Neural progenitor cell (in vitro differentiated cells): Measurements from ENCODE around the gene RAC2. TPM values are rescaled to one million over a fixed set of nuclear protein-coding genes. Genes with fewer than 3 reads are reported as not detected.

Experiments used
- DNase-seq: peaks from one replicate; pipeline ENCODE4 v3.0.0-alpha.2; 2016; ENCODE audit warnings: low spot score
- H2AFZ ChIP-seq: fragments of 200-600 bp; sonication (generic); replicated peaks from 2 replicates; pipeline ENCODE4 v1.6.1; 2016; ENCODE audit warnings: antibody characterized with exemption
- H3F3A ChIP-seq: fragments of 200-600 bp; sonication (generic); 2 replicates; pipeline ENCODE4 v1.6.1; 2016; ENCODE audit warnings: antibody characterized with exemption, low read depth
- H3K27ac ChIP-seq: fragments of 200-600 bp; sonication (generic); 2 replicates; pipeline ENCODE4 v1.5.1; 2016; ENCODE audit warnings: mild to moderate bottlenecking
- H3K27me3 ChIP-seq: fragments of 200-600 bp; sonication (generic); 2 replicates; pipeline ENCODE4 v1.6.1; 2016; ENCODE audit warnings: mild to moderate bottlenecking, moderate library complexity
- H3K36me3 ChIP-seq: fragments of 200-600 bp; sonication (generic); 2 replicates; pipeline ENCODE4 v1.5.1; 2016
- H3K4me1 ChIP-seq: fragments of 200-600 bp; sonication (generic); 2 replicates; pipeline ENCODE4 v1.6.1; 2016; ENCODE audit warnings: mixed run types
- H3K4me2 ChIP-seq: fragments of 200-600 bp; sonication (generic); 2 replicates; pipeline ENCODE4 v1.6.1; 2016
- H3K4me3 ChIP-seq: fragments of 200-600 bp; sonication (generic); 2 replicates; pipeline ENCODE4 v1.5.1; 2016
- H3K79me2 ChIP-seq: fragments of 200-600 bp; sonication (generic); 2 replicates; pipeline ENCODE4 v1.6.1; 2016; ENCODE audit warnings: low read depth
- H3K9ac ChIP-seq: fragments of 200-600 bp; sonication (generic); 2 replicates; pipeline ENCODE4 v1.6.1; 2016
- H3K9me3 ChIP-seq: fragments of 200-600 bp; sonication (generic); 2 replicates; pipeline ENCODE4 v1.5.1; 2016; ENCODE audit warnings: low read depth
- H4K20me1 ChIP-seq: fragments of 200-600 bp; sonication (generic); 2 replicates; pipeline ENCODE4 v1.6.1; 2016; ENCODE audit warnings: low read depth
- H3K27ac Mint-ChIP-seq: 3 replicates; pipeline ENCODE4 v1.8.0; 2021; ENCODE audit warnings: mixed read lengths
- H3K27me3 Mint-ChIP-seq: 2 replicates; pipeline ENCODE4 v1.8.0; 2022; ENCODE audit warnings: low read depth, mild to moderate bottlenecking, inconsistent platforms, moderate library complexity, mixed read lengths; ENCODE audit not compliant: insufficient read depth
- H3K36me3 Mint-ChIP-seq: 3 replicates; pipeline ENCODE4 v1.8.0; 2021; ENCODE audit warnings: mixed read lengths
- H3K4me1 Mint-ChIP-seq: 3 replicates; pipeline ENCODE4 v1.8.0; 2021; ENCODE audit warnings: mixed read lengths
- H3K4me3 Mint-ChIP-seq: 3 replicates; pipeline ENCODE4 v1.8.0; 2021; ENCODE audit warnings: mild to moderate bottlenecking, moderate library complexity, mixed read lengths
- H3K9me3 Mint-ChIP-seq: 3 replicates; pipeline ENCODE4 v1.8.0; 2020; ENCODE audit warnings: mixed read lengths
- EZH2 ChIP-seq: fragments of 200-600 bp; sonication (generic); IDR thresholded peaks from 2 replicates; pipeline ENCODE4 v1.6.1; 2017; ENCODE audit warnings: antibody characterized with exemption, mild to moderate bottlenecking, moderate library complexity
- EZH2phosphoT487 ChIP-seq: fragments of 200-600 bp; sonication (generic); IDR thresholded peaks from 2 replicates; pipeline ENCODE4 v1.6.1; 2017; ENCODE audit warnings: antibody characterized with exemption
- total RNA-seq: library from RNA; depleted of rRNA; stranded (reverse); fragments of >200 nt; gene quantifications from 2 replicates; pipeline ENCODE4 v1.2.3, GENCODE V29; 2015; ENCODE audit warnings: low replicate concordance
- TF ChIP-seq, protein P1 (sequence below): fragments of 200-600 bp; sonication (generic); IDR thresholded peaks from 2 replicates; pipeline ENCODE4 v1.5.1; 2017; ENCODE audit warnings: antibody characterized with exemption, mild to moderate bottlenecking

RAC2 gene
- total RNA-seq, 1 donor from 2014 or later: 1.7 TPM

DNA sequence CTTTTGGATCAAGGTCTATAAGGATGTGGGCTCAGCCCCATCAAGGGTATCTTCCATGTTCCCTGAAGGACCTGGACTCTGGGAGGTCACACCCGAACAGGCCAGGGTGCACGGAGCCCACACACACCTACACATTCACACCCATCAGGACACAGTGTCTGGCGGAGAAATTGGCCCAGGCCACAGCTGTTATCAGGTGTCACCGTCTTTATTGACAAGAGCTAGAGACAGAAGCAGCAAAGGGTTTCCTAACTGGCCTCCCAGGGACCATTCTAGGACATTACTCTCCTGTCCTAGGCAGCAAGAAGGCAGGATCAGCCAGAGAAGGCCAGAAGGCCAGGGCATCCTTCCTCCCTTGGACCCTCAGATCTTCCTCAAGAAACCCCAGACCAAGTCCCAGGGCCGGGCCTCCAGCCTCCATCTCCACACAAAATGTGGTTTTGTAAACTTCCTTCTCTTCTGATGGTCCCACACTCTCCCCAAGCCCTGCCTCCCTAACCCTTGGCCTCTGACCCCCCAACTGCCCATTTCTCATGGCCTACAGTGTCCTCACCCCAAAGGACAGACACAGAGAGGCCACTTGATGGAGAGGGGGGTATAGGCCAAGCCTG, 39.9 kb downstream of the RAC2 start:
- no peak for DNase-seq
- no peak overlapping the region for H3K27ac ChIP-seq
- no peaks in the 10 kb centered on the region for H3K79me2 ChIP-seq
- peaks cover 9% of the 10 kb centered on the region for H3K4me1 ChIP-seq
- no peak overlapping the region for H3K4me2 ChIP-seq
- peaks cover 5% of the 10 kb centered on the region for H3F3A ChIP-seq
- Mint-ChIP-seq H3K4me3 (no peak overlapping the region), H3K9me3 (no peaks in the 10 kb centered on the region), H3K27ac (no peak overlapping the region), H3K27me3 (peaks cover 6% of the 10 kb centered on the region), H3K36me3 (no peaks in the 10 kb centered on the region), H3K4me1 (peaks cover 19% of the 10 kb centered on the region)
- no peak overlapping the region for H3K9ac ChIP-seq
- no peaks in the 10 kb centered on the region for H3K36me3 ChIP-seq
- no peaks in the 10 kb centered on the region for H3K9me3 ChIP-seq
- no peak overlapping the region for H2AFZ ChIP-seq
- H4K20me1 ChIP-seq: no peaks in the 10 kb centered on the region
- no peaks in the 10 kb centered on the region for H3K27me3 ChIP-seq
- TF ChIP-seq EZH2phosphoT487 (no peak), EZH2 (no peak)
- TF ChIP-seq, protein P1, sequence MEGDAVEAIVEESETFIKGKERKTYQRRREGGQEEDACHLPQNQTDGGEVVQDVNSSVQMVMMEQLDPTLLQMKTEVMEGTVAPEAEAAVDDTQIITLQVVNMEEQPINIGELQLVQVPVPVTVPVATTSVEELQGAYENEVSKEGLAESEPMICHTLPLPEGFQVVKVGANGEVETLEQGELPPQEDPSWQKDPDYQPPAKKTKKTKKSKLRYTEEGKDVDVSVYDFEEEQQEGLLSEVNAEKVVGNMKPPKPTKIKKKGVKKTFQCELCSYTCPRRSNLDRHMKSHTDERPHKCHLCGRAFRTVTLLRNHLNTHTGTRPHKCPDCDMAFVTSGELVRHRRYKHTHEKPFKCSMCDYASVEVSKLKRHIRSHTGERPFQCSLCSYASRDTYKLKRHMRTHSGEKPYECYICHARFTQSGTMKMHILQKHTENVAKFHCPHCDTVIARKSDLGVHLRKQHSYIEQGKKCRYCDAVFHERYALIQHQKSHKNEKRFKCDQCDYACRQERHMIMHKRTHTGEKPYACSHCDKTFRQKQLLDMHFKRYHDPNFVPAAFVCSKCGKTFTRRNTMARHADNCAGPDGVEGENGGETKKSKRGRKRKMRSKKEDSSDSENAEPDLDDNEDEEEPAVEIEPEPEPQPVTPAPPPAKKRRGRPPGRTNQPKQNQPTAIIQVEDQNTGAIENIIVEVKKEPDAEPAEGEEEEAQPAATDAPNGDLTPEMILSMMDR: no peak
- no peak overlapping the region for H3K4me3 ChIP-seq

DNA sequence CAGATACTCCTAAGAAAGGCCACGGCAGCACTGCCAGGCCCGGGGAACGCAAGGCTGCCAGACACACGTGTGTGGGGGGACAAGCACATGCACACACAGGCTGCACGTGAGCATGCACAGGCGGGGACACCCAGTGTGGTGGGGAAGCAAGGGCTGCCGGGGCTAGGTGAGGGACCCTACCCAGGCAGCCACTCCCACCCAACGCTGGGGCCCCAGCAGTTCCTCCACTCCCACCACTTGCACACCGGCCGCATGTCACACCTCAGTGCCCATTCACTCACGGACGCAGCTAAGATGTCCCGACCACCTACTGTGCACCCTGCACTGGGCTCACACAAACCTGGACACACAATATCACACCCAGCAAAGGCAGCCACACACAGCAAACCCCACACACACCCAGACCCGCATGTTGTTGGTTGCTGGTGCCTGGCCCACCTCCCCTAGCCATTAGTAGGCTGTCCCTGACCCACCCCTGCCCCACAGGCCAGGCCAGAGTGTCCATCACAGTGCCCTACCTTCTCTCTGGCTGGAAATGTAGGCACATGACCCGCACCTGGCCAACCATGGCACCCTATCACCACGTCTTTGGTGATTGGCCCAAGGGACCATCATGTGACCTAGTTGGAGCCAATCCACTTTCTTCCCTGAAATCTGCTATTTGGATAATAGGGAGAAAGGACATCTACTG, 40.6 kb downstream of the RAC2 start:
- Histone ChIP-seq H4K20me1 (no peaks in the 10 kb centered on the region), H2AFZ (no peak overlapping the region), H3K36me3 (no peaks in the 10 kb centered on the region), H3K9me3 (no peaks in the 10 kb centered on the region), H3K4me1 (peaks cover 4% of the 10 kb centered on the region), H3K27ac (no peak overlapping the region), H3K9ac (no peak overlapping the region), H3K4me3 (no peak overlapping the region), H3K27me3 (no peaks in the 10 kb centered on the region), H3K4me2 (no peak overlapping the region), H3F3A (peaks cover 5% of the 10 kb centered on the region), H3K79me2 (no peaks in the 10 kb centered on the region)
- no peak for DNase-seq
- peaks cover 13% of the 10 kb centered on the region for H3K4me1 Mint-ChIP-seq
- no peak for TF ChIP-seq EZH2phosphoT487
- TF ChIP-seq EZH2: no peak
- TF ChIP-seq, protein P1: no peak
- peak overlapping the region; percentile 38 for H3K4me3 Mint-ChIP-seq
- H3K36me3 Mint-ChIP-seq: no peaks in the 10 kb centered on the region
- peaks cover 4% of the 10 kb centered on the region for H3K27me3 Mint-ChIP-seq
- H3K27ac Mint-ChIP-seq: peak overlapping the region; percentile 42
- no peaks in the 10 kb centered on the region for H3K9me3 Mint-ChIP-seq

DNA sequence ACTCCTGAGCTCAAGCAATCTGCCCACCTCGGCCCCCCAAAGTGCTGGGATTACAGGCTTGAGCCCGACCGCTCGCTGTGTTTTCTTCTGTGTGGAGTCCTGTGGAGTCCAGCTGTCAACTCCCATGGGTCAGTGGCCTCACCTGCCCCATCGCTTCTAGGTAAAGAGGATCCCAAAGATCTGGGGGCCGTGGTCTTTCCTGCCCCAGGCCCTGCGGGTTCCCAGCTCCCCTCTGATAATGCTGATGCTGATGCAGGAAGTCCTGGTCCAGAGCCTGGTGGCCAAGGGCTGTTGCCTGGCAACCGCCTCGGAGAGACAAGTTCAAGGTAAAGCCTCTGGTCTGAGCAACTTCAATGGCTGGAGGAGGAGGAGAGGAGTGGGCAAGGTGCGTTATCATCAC, 41.4 kb downstream of the RAC2 start:
- Histone ChIP-seq H2AFZ (no peak overlapping the region), H3K9me3 (no peaks in the 10 kb centered on the region), H3K36me3 (no peaks in the 10 kb centered on the region), H3K4me2 (no peak overlapping the region), H3K27ac (no peak overlapping the region), H3K27me3 (no peaks in the 10 kb centered on the region), H3K9ac (no peak overlapping the region), H3K4me3 (no peak overlapping the region), H4K20me1 (no peaks in the 10 kb centered on the region), H3K4me1 (no peaks in the 10 kb centered on the region), H3K79me2 (no peaks in the 10 kb centered on the region), H3F3A (peaks cover 6% of the 10 kb centered on the region)
- peak overlapping the region; percentile 38 for H3K4me3 Mint-ChIP-seq
- no peaks in the 10 kb centered on the region for H3K36me3 Mint-ChIP-seq
- peaks cover 17% of the 10 kb centered on the region for H3K4me1 Mint-ChIP-seq
- H3K9me3 Mint-ChIP-seq: no peaks in the 10 kb centered on the region
- DNase-seq: no peak
- H3K27me3 Mint-ChIP-seq: peaks cover 4% of the 10 kb centered on the region
- TF ChIP-seq, protein P1: no peak
- no peak for TF ChIP-seq EZH2
- TF ChIP-seq EZH2phosphoT487: no peak
- H3K27ac Mint-ChIP-seq: peak overlapping the region; percentile 42
